HG03558 (cell line): Measurements from ENCODE around the gene ANKFY1.
"Not testable (repeated sequence)": the region's sequence is repeated elsewhere in the genome, so short reads cannot be mapped to it uniquely, and the experiment has no call there.

Source experiments
- ATAC-seq: cut with Tn5 transposase; IDR thresholded peaks from one replicate; pipeline ENCODE4 v1.9.1; 2021; ENCODE audit warnings: moderate number of reproducible peaks; ENCODE audit not compliant: unreplicated experiment; ENCODE audit errors: extremely low read depth

Gene ANKFY1

GRCh38 chr17:4221899-4222659 lies 41.7 kb downstream of the ANKFY1 start:
- no peak for ATAC-seq

GRCh38 chr17:4221163-4221562 lies 42.6 kb downstream of the ANKFY1 start:
- no peak for ATAC-seq

GRCh38 chr17:4220655-4221054 lies 43.1 kb downstream of the ANKFY1 start:
- ATAC-seq, result no peak

- no peak for ATAC-seq
Measured at GRCh38 chr17:4219241-4219640, 44.5 kb downstream of the ANKFY1 start.

GRCh38 chr17:4215882-4216570 lies 47.8 kb downstream of the ANKFY1 start:
- ATAC-seq, result no peak

GRCh38 chr17:4214157-4214556 lies 49.6 kb downstream of the ANKFY1 start:
- no peak for ATAC-seq

GRCh38 chr17:4209611-4210010 lies 54.2 kb downstream of the ANKFY1 start:
- ATAC-seq, result no peak

GRCh38 chr17:4208238-4208637 lies 55.5 kb downstream of the ANKFY1 start:
- no peak for ATAC-seq

- ATAC-seq, result no peak
Measured at GRCh38 chr17:4206962-4207361, 56.8 kb downstream of the ANKFY1 start.

GRCh38 chr17:4205917-4206316 lies 57.9 kb downstream of the ANKFY1 start:
- ATAC-seq, result no peak

GRCh38 chr17:4204710-4205173 lies 59.0 kb downstream of the ANKFY1 start:
- ATAC-seq, result no peak

GRCh38 chr17:4204190-4204589 lies 59.6 kb downstream of the ANKFY1 start:
- no peak for ATAC-seq

GRCh38 chr17:4201226-4201625 lies 62.6 kb downstream of the ANKFY1 start:
- no peak for ATAC-seq

- ATAC-seq, result no peak
Measured at GRCh38 chr17:4199818-4200402, 63.9 kb downstream of the ANKFY1 start.

GRCh38 chr17:4198995-4199394 lies 64.8 kb downstream of the ANKFY1 start:
- ATAC-seq, result no peak

GRCh38 chr17:4195306-4195705 lies 68.5 kb downstream of the ANKFY1 start:
- ATAC-seq, result no peak

GRCh38 chr17:4194796-4195195 lies 69.0 kb downstream of the ANKFY1 start:
- ATAC-seq, result no peak

GRCh38 chr17:4190791-4191190 lies 73.0 kb downstream of the ANKFY1 start:
- not testable (repeated sequence) for ATAC-seq

GRCh38 chr17:4189280-4189679 lies 74.5 kb downstream of the ANKFY1 start:
- ATAC-seq, result no peak

- no peak for ATAC-seq
Measured at GRCh38 chr17:4188076-4188475, 75.7 kb downstream of the ANKFY1 start.

GRCh38 chr17:4187076-4187475 lies 76.7 kb downstream of the ANKFY1 start:
- no peak for ATAC-seq
